Activated CD8-positive, alpha-beta memory T cell treated with anti-CD3 and anti-CD28 coated beads for 36 hours (primary cell): Measurements from ENCODE around the gene EYS. TPM values are rescaled to one million over a fixed set of nuclear protein-coding genes. Genes with fewer than 3 reads are reported as not detected.
"Not testable (repeated sequence)": the region's sequence is repeated elsewhere in the genome, so short reads cannot be mapped to it uniquely, and the experiment has no call there.

Experiments used
- CTCF ChIA-PET: fragments of 350-600 bp; sonication (Branson Sonifier 250); formaldehyde crosslinking; loops from one replicate; lab custom pipeline; 2021; ENCODE audit warnings: antibody characterized with exemption; lab: Charles Lee
- POLR2A ChIA-PET: fragments of 350-600 bp; sonication (Branson Sonifier 250); formaldehyde crosslinking; loops from one replicate; lab custom pipeline; 2021; ENCODE audit warnings: antibody characterized with exemption; lab: Charles Lee
- total RNA-seq, 2 experiments: library from RNA; stranded (reverse); gene quantifications; one replicate each; pipeline ENCODE4 v1.2.3, GENCODE V29; 2021

Gene EYS
- total RNA-seq, 2 experiments from 2014 or later: not detected

DNA sequence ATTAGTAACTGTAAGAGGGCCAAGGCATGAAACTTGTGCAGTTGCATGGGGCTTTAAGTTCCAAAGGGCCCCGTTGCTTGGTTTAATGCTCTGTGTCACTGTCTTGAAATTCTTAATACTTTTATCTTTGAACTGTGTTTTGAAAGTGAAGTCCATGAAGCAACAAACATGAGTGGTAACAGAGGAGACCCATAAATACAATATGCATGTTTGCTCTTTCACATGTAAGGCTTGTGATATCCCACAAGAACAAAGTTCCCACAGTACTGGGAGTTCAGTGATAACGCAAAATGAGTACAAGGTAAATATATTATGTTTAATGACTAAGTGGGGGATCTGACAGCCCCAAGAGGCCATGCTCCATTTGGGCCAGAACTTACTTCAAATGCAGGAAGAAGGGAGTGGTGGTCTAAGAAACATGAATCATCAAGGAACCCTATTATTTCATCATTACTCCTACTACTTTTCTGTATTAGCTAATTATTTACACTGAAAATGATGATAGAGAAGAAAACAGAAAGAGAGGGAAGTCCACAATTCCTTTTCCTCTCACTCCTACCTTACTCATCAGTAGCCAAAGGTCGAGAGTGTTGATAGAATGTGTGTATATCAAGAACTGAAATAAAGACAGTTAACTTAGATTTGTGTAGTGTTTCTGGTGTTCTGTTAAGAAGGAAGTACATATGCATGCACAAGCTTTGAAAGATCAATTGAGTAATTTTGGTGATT lies 1914.1 kb downstream of the EYS start:
- CTCF ChIA-PET: no interaction called here
- POLR2A ChIA-PET: no interaction called here

DNA sequence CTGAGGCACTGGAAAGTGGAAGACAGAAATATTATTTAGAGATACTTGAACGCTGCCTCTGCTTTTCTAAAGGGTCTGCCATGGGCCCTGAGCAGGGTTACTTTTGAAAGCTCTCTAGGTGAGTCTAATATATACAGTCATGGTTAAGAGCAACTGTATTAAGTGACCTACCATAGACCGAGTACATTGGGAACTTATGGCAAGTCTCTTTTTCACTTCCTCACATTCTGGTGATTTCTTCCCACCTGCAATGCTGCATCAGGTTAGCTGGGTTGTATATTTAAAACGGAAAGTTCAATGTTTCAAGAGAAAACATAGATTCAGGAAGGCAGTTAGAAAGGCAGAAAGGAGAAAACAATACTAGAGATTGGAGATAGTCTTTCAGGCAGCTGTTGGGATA lies 1916.7 kb downstream of the EYS start:
- ChIA-PET POLR2A (no interaction called here), CTCF (no interaction called here)

DNA sequence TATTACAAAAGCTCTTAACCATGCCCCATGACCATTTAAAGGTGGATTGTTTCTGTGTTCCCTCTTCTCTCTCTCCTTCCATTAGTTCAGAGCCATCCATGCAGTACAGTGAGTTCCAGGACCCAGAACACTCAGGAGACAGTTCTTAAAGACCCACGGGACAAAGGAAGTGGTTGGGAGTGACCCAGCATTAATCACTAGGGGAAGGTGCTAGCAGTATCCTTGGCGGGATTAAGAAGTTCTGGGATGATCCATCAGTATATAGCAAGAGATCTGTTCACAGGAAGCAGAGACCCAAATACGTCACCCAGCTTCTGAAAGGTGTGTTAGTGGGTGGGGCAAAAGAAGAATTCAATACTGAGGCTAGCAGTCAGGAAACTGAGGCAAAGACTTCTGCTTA lies 1917.3 kb downstream of the EYS start:
- CTCF ChIA-PET: no interaction called here
- POLR2A ChIA-PET: no interaction called here

DNA sequence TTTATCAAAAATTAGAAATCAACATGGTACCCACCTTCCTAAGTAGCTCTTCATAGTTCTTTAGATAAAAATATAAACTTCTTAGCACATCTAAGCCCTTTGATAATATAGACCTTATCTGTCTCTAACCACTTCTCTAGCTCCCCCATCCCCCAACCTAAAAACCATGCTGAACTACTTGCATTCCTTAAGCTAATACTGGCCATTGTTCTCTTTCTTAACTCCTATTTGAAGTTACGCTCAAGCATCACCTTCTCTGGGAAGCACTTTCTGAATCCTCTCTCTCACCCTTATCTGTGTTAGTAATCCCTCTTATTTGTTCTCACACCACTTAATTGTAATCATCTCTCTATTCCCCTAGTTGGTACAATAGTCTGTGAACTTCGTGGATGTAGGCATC lies 1918.5 kb downstream of the EYS start:
- ChIA-PET POLR2A (no interaction called here), CTCF (no interaction called here)

DNA sequence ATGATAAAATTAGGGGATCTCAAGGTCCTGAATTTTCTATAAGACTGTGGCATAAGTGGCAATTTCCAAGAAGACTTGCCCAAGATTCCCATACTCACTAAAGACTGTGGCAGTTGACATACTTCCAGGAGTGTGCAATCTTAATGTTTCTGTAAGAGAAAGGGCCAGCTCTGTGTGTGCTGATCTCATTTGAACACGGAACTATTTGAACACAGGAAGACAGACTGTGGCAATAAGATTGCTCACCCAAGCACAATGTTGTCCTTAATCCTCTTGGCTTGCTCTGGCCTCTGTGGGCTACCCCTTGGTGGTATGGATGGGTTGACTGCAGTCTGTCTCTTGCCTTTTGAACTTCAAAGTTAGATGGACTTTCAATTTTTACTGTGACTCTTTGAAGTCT lies 1920.0 kb downstream of the EYS start:
- ChIA-PET CTCF (no interaction called here), POLR2A (no interaction called here)

DNA sequence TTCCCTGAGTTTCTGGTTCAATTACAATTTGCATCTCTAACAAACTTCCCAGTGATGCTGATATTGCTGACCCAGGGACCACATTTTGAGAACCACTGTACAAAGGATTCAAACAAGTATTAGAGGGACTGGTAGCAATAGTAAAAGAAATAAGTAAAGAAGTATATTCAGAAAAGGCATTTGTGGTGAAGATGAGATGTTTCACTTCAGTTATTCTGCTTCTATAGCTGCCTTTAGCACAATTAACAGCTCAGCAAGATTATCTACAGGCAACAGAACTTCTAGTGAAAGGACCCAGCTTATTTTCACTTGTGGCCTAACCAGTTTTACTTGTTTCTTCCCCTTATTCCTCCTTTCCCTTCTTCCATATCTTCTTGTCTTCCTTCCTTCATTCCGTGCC lies 1922.0 kb downstream of the EYS start:
- ChIA-PET POLR2A (no interaction called here), CTCF (no interaction called here)

DNA sequence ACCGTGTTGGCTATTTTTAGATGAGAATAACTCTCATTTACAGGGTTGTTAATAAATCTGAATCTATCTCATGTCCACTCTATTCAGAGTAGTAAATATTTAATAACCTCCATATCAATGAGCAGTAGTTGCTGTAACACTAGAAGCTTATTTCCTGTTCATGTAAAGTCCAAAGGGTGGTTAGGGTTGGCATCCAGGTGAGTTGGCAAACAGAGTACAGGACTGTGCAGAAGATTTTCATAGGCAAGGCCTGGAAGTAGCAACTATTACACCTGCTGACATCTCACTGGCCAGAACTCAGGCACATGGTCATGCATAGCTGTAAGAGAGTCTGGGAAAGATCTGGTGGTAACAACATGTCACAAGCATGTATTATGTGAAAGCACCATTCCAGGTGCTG lies 1923.9 kb downstream of the EYS start:
- ChIA-PET POLR2A (no interaction called here), CTCF (no interaction called here)

DNA sequence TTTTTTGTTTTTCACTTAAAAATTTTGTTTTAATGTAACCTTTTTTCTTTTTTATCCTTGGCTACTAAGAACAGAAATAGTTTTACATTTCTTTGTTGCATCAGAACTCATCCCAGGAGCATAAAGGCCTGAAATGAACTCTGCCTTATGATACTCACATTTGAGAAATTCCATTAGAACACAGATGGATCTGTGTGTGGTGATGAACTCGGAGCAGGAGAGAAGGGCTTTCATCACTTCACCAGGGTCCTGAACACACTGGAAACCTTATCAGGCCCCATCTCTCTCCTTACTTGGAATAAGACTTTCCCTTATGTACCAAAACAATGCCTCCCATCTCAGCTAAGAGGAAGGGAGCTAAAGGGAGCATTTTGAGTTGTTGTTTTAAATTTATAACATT lies 1932.1 kb downstream of the EYS start:
- CTCF ChIA-PET: no interaction called here

DNA sequence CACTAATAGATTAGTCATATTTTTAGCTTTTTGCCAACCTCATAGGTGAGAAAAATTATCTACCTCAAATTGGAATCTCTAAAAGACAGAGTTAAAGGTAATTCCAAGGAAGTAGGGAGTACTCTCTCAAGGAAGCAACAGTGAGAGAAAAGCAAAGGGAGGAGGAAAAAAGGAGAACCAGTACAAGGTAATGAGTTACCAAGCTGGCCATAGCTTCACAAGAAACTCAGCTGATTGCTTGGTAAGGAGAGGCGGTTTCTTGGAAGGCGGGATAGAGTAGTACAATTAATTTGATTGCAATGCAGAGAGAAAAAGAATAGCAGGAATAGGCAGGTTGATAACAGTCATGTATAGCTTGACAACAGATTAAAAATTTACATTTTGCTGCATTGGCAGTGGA lies 1933.8 kb downstream of the EYS start:
- CTCF ChIA-PET: no interaction called here

More for the DNA sequence above, 1932.1 kb downstream of the EYS start:
- POLR2A ChIA-PET: no interaction called here

DNA sequence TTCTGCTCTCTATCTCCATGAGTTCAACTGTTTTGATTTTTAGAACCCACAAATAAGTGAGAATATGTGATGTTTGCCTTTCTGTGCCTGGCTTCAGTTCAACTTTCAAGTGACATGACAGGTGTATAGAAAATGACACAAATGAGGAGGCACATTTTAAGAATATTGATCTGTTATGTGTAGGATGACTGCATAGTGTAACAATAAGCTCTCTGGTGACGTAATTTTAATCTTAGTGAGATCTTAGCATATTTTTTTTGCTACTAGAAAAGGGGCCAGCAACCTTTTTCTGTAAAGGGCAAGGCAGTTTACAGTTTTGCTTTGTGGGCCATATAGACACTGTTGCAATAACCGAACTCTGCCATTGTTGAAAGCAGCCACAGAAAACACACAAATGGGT lies 1941.2 kb downstream of the EYS start:
- ChIA-PET POLR2A (no interaction called here), CTCF (interaction anchor here (3.7 kb wide), 1 partner anchor 168 kb away, joined by 22 read pairs; no protein-coding TSS in a partner anchor)

More for the DNA sequence above, 1933.8 kb downstream of the EYS start:
- POLR2A ChIA-PET: no interaction called here

DNA sequence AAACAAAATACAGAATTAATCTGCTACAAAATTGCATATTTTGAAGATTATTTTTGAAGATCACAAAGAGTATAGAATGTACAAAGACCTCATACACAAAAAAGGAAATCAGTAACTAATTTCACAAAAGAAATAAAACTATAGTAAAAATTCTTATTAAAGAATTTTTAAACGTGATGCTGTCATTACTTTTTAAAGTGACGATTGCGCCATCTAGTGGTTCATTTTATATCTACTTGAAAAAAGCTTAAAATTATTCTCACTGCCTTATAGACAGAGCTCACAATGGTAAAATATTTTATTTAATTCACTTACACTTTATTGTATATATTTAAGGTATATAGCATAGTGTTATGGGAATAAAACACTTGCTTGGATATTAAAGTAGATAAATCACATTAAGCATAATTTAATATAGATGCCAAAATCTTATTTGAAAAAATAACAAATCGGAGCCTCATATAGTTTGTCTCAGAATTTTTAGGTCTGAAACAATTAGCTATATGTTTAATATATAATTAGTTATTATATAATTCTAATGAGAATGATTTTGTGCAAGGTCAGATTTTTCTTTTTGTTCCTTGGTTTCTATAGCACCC lies 1942.6 kb downstream of the EYS start:
- POLR2A ChIA-PET: no interaction called here

DNA sequence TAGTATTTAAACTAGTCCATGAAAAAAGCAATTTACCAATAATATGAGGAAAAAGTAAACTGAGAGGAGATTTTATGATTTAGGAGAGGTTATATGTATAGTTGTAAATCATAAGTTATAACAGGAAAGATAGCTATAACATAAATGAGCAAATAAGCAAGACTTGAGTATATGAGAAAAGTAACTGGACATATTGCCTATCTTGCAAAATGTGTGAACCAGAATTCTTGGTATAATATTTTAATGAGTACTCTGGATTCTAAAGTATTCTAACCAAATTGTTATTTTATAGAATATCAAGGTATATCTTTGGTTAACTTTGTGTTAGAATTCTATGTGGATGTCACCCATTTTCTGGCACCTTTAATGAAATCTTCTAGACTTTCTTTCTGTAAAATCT lies 1946.8 kb downstream of the EYS start:
- CTCF ChIA-PET: no interaction called here
- POLR2A ChIA-PET: no interaction called here

More for the DNA sequence above, 1942.6 kb downstream of the EYS start:
- CTCF ChIA-PET: interaction anchor here (1.1 to 3.7 kb wide), 3 partner anchors 164 to 190 kb away, joined by 3 to 22 read pairs (median 7); no protein-coding TSS in a partner anchor

DNA sequence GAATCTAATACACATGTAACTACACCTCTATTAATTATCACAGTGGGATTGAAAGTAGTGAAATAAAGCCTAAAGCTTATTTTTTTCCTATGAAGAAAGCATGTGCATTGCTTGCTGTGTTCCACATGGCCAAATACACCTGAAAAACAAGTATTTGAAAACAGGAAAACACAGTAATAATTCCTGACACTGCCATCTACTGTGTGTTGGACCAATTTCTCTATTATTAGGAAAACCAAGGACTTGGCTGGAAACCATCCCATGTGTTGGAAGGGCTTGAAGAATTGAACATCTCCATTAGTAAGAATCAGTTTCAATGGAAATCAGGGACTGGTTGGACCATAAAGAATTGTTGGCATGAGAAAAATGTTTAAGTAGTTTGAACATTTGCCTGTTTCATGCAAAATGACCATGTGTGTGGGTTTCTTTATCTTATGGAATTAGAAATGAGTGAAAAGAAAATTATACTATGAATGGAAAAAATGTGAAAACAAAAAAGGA lies 1947.4 kb downstream of the EYS start:
- POLR2A ChIA-PET: no interaction called here
- CTCF ChIA-PET: no interaction called here

DNA sequence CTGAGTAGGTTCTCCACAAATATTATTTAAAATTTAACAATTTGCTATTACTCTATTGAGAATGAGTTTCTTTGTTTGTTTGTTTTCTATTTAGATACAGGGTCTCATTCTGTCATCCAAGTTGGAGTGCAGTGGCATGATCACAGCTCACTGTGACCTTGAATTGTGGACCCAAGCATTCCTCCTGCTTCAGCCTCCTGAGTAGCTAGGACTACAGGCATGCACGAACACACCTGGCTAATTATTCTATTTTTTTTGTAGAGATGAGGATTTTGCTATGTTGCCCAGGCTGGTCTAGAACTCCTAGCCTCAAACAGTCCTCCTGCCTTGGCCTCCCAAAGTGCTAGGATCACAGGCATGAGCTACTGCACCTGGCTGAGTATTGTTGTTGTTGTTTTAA lies 1949.2 kb downstream of the EYS start:
- CTCF ChIA-PET: interaction anchor here (1.5 kb wide), 1 partner anchor 159 kb away, joined by 4 read pairs; no protein-coding TSS in a partner anchor
- POLR2A ChIA-PET: no interaction called here

DNA sequence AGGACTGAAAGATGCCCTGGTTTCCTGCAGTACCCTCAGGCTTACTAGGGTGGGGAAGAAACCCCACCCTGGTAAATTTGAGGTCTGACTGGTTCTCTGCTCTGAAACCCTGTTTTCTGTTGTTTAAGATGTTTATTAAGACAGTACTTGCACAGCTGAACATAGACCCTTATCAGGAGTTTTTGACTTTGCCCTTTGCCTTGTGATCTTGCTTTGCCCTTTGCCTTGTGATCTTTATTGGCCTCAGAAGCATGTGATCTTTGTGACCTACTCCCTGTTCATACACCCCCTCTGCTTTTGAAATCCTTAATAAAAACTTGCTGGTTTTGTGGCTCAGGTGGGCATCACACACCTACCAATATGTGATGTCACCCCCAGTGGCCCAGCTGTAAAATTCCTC lies 1949.8 kb downstream of the EYS start:
- CTCF ChIA-PET, POLR2A ChIA-PET: not testable (repeated sequence)

DNA sequence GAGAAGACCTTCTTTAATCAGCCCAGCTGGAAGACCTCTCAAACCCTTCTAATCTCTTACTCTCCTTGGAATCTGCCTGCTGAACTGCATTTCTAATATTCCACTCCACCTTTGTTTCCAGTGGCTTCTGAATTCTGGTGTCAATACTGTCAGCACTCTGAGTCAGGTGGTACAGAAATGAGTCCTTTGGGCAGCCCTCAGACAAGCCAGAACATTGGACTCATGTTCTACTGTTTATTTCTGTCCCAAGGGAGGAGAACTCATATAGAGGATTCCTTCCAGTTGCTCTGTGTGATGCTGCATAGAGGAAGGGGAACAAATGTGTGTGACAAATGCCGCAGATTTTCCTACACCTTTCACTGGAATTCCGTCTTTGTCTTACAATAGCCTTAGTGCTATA lies 1956.6 kb downstream of the EYS start:
- CTCF ChIA-PET: no interaction called here
- POLR2A ChIA-PET: no interaction called here

DNA sequence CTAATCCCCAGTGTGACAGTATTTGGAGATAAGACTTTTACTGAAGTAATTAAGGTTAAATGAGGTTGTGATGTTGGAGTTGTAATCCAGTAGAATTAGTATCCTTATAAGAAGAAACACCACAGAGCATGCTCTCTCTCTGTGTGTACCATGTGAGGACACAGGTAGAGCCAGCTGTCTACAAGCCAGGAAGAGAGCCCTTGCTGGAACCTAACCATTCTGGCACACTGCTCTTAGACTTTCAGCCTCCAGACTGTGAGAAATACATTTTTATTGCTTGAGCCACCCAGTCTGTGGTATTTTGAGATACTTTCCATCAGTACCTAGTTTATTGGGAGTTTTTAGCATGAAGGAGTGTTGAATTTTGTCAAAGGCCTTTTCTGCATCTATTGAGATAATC lies 1961.2 kb downstream of the EYS start:
- ChIA-PET POLR2A (no interaction called here), CTCF (no interaction called here)

DNA sequence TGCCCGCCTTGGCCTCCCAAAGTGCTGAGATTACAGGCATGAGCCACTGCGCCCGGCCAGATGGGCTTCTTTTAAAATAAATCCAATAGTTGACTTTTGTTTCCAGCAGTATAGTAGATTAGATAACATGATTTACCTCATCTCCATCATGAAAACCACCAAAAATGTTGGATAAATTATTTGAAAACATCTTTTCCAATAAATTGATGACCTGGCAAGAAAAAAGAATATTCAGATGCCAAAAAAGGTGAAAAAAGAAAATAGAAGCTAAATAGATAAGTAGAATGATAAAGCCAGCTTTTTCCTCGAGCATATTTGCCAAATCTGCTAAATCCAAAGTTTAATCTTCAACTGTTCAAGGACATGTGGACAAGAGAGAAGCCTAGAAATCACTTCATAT lies 1962.2 kb downstream of the EYS start:
- ChIA-PET POLR2A (no interaction called here), CTCF (no interaction called here)

DNA sequence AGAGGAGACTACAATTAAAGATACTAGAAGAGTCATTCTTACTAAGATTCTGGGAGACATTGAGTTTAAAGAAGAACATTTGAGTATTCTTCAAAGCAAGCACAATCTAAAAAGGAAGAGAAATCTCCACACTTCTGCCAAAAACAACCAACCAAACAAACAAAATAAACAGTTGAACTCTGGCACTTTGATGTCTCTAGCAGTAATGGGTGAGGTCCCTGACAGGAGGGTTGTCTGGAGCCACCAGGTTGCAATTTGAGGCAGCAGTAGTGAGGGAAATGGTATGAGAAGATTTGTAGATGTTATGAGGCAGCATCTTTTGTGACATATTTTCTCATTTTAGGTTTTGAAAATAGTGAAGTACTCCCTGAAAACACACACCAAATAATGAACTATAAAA lies 1963.3 kb downstream of the EYS start:
- CTCF ChIA-PET: no interaction called here
- POLR2A ChIA-PET: no interaction called here

DNA sequence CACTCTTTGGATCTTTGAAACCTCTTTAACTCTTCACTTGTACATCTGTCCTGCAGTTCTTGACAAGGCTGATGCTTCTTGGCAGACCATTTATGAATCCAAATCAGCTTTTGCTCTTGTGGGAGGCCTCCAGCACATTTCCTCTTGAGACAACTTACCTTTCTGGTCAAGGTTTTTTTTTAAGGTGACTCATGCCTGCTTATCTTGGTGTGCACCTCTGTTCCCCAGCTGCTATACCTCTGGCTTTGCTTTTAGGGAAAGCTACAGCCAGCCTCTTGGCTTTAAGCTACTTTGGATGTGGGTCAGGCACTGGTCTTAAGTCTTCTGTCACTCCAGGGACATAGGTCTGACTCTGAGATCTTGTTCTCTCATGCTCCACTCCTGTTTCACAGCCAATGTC lies 1965.0 kb downstream of the EYS start:
- ChIA-PET POLR2A (no interaction called here), CTCF (no interaction called here)

DNA sequence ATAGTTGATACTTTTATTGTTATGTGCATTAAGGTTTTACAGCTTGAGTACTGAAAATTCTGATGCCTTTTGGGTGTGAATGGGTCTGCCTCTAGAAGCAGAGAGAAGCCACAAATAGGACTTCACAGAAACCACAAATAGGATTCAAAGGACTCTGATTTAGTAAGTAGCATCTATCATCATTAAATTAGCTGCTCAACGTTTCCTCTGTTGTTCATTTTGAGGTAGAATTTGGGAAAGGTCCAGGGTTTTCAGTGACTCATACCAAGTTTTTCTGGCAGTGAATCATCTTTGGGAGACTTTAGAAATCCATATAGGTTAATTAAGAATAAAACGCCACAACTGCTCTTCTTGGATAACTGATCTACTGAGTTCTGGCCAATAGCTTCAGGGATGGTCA lies 1966.3 kb downstream of the EYS start:
- CTCF ChIA-PET: no interaction called here
- POLR2A ChIA-PET: no interaction called here
